Mucosa of descending colon (tissue), 3 donors: Measurements from ENCODE around the gene MYH14. TPM values are rescaled to one million over a fixed set of nuclear protein-coding genes. Genes with fewer than 3 reads are reported as not detected.

Experiments used
- ATAC-seq: fragments of 200-7000 bp; cut with Tn5 transposase; one replicate; pipeline ENCODE4 v1.9.1; 2020; ENCODE audit warnings: mild to moderate bottlenecking, moderate library complexity
- DNase-seq, 3 donors: peaks; one replicate each; pipeline ENCODE4 v3.0.0-alpha.2; 2020
- H3K36me3 ChIP-seq: fragments of 200-600 bp; one replicate; pipeline ENCODE4 v1.8.0; 2021; ENCODE audit warnings: low read depth, mild to moderate bottlenecking
- H3K4me1 ChIP-seq: fragments of 200-600 bp; one replicate; pipeline ENCODE4 v1.8.0; 2021; ENCODE audit warnings: low read depth, mild to moderate bottlenecking
- H3K4me3 ChIP-seq: fragments of 200-600 bp; one replicate; pipeline ENCODE4 v1.8.0; 2021; ENCODE audit warnings: mild to moderate bottlenecking
- H3K9me3 ChIP-seq: fragments of 200-600 bp; one replicate; pipeline ENCODE4 v1.8.0; 2021; ENCODE audit warnings: mild to moderate bottlenecking
- CTCF ChIP-seq: fragments of 200-600 bp; IDR thresholded peaks from one replicate; pipeline ENCODE4 v1.8.0; 2022; ENCODE audit warnings: antibody characterized with exemption, mild to moderate bottlenecking
- intact Hi-C, 2 donors: fragments of 100-400 bp; cut with DNase I in 1 of 2; cut with micrococcal nuclease in 1 of 2; formaldehyde crosslinking; loops; one replicate each; pipeline versions ENCODE4 v1.11.0 to v1.11.1; 2022; cut with DNase I, micrococcal nuclease
- total RNA-seq, 3 donors: library from RNA; stranded (reverse); fragmentation: NEBNext Ultra II Directional in 2 of 3; extraction: Animal tissue kit (Norgen Biotek cat#: 25700) in 2 of 3; gene quantifications; one replicate each; pipeline versions ENCODE4 v1.2.1 to v1.2.4, GENCODE V29; 2021 to 2023
- donor health status: DM: no; HTN: no; CAD: no; lungs with moderate emphysema.
- donor health status: DM: no; HTN: no; CAD: no.
- donor health status: DM: no; HTN: yes; CAD: no.

Gene MYH14
- total RNA-seq, 3 donors from 2014 or later: 268 to 606 (median 586) TPM

DNA sequence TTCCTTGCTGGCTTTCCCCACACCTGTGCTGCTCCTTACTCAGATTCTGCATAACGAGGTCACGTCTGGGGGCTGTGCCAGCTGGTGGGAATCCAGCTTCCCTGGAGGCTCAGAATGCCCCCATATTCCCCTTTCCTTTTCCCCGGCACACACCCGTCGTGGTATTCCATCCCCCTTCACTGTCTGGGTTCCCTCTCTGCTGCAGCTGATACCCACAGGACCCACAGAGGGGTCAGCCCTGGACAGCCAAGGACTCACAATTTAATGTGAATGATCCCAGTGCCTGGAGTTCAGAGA, 4.2 kb upstream of the MYH14 start:
- Histone ChIP-seq H3K9me3 (no peaks in the 10 kb centered on the region), H3K4me1 (peaks cover 11% of the 10 kb centered on the region), H3K36me3 (peaks cover 3% of the 10 kb centered on the region), H3K4me3 (no peak overlapping the region)
- no peak for TF ChIP-seq CTCF
- peak in 1 of 3 donors; percentile 18 for DNase-seq
- no peak for ATAC-seq
- intact Hi-C loops: no loop called here

DNA sequence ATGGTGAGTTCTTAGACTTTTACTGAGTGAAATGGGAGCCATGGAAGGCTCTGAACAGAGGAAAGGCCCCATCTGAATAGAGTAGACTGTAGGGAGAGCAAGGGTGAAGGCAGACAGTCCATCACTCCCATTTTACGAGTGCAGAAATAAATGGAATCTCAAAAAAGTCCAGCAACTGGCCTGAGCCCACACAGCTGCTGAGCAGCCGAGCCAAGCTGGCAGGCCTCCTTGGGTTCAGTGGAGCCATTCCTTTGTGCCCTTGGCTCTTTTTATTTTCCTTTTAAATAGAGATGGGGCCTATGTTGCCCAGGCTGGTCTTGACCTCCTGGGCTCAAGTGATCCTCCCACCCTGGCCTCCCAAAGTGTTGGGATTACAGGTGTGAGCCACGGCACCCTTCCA, 1.0 kb upstream of the MYH14 start:
- intact Hi-C loops: no loop called here
- no peaks in the 10 kb centered on the region for H3K9me3 ChIP-seq
- ATAC-seq (no peak), DNase-seq (no peak)
- H3K4me1 ChIP-seq: peaks cover 26% of the 10 kb centered on the region
- no peaks in the 10 kb centered on the region for H3K36me3 ChIP-seq
- no peak for TF ChIP-seq CTCF
- no peak overlapping the region for H3K4me3 ChIP-seq

DNA sequence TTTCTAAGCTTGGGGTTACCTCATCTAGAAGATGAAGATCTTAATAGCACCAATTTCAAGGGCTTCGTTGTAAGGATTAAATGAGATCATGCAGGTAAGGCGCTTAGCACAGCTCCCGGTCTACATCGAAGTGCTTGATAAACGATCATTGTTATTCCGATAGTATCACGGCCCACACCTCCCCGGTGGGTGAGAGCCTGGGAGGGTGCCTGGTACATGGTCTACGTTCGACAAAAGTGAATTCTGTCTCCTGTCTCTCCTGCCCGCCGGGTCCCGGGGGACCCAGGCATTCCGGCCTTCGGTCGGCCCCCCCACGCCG, 501 bp upstream of the MYH14 start:
- DNase-seq: no peak
- intact Hi-C loops: no loop called here
- ATAC-seq: no peak
- Histone ChIP-seq H3K36me3 (no peaks in the 10 kb centered on the region), H3K4me3 (no peak overlapping the region), H3K9me3 (no peaks in the 10 kb centered on the region), H3K4me1 (peaks cover 26% of the 10 kb centered on the region)
- no peak for TF ChIP-seq CTCF

- no peak for ATAC-seq
- intact Hi-C loops: no loop called here
- Histone ChIP-seq H3K4me3 (no peak overlapping the region), H3K4me1 (peaks cover 22% of the 10 kb centered on the region), H3K36me3 (no peaks in the 10 kb centered on the region), H3K9me3 (no peaks in the 10 kb centered on the region)
- DNase-seq: no peak
- no peak for TF ChIP-seq CTCF
Observed at GRCh38 chr19:50204081-50204428, 633 bp downstream of the MYH14 start.

DNA sequence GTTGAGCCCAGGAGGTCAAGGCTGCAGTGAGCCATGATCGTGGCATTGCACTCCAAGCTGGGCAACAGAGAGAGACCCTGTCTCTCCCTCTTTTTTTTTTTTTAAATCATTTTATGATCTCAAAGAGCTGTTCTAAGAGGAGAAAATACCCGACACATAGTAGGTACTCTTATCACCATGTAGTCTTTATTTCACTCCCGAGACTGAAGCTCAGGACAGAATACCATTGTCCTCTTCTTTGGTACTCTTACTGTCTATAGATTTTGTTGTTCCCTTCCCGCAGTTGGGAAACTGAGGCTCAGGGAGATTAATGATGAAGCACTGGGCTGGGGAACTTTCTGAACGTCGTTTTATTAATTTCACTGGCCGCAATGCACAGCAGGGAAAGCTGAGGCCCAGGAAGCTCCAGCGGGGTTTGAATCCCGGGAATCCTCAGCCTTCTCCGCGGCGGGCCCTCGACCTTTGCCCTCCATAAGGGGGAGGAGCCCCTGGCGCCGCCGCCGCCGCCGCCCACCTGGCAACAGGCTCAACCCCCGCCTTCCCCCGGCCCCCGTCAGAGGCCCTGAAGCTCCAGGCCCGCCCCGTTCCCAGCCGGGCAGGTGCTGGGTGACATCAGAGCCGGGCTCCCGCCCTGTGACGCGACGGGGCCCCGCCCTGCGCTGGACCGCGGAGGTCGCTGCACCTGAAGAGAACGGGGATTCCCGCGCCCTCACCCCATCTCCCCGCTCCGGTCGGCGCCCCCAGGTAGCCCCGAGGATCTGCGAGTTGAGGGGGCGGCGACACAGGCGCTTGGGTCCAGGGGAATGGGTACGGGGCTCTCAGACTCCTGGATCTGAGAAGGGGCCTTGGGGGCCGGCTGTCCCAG, 1.6 kb downstream of the MYH14 start:
- ATAC-seq (peak; percentile 82), DNase-seq (peak; percentile 92 to 96 (median 94))
- H3K4me1 ChIP-seq: peaks cover 22% of the 10 kb centered on the region
- H3K9me3 ChIP-seq: no peaks in the 10 kb centered on the region
- H3K36me3 ChIP-seq: no peaks in the 10 kb centered on the region
- intact Hi-C loops: no loop called here
- peak overlapping the region; percentile 19 for H3K4me3 ChIP-seq
- TF ChIP-seq CTCF: no peak
